Mesenteric fat pad (tissue), 1 donor: ENCODE results near the gene AP2A1. TPM values are rescaled to one million over a fixed set of nuclear protein-coding genes. Genes with fewer than 3 reads are reported as not detected.
"Not testable (repeated sequence)": the region's sequence is repeated elsewhere in the genome, so short reads cannot be mapped to it uniquely, and the experiment has no call there.

ENCODE experiments used
- DNase-seq: peaks from one replicate; pipeline ENCODE4 v3.0.0-alpha.2; 2020; ENCODE audit warnings: low spot score
- total RNA-seq: library from RNA; stranded (reverse); fragmentation: NEBNext Ultra II Directional; extraction: Animal tissue kit (Norgen Biotek cat#: 25700); gene quantifications from one replicate; pipeline ENCODE4 v1.2.1, GENCODE V29; 2021
- donor health status: DM: yes; HTN: yes; CAD: no.

AP2A1 gene
- total RNA-seq, 1 donor from 2014 or later = 96.4 TPM

GRCh38 chr19:49812452-49812996 lies 45.7 kb downstream of the AP2A1 start:
- no peak for DNase-seq

DNA sequence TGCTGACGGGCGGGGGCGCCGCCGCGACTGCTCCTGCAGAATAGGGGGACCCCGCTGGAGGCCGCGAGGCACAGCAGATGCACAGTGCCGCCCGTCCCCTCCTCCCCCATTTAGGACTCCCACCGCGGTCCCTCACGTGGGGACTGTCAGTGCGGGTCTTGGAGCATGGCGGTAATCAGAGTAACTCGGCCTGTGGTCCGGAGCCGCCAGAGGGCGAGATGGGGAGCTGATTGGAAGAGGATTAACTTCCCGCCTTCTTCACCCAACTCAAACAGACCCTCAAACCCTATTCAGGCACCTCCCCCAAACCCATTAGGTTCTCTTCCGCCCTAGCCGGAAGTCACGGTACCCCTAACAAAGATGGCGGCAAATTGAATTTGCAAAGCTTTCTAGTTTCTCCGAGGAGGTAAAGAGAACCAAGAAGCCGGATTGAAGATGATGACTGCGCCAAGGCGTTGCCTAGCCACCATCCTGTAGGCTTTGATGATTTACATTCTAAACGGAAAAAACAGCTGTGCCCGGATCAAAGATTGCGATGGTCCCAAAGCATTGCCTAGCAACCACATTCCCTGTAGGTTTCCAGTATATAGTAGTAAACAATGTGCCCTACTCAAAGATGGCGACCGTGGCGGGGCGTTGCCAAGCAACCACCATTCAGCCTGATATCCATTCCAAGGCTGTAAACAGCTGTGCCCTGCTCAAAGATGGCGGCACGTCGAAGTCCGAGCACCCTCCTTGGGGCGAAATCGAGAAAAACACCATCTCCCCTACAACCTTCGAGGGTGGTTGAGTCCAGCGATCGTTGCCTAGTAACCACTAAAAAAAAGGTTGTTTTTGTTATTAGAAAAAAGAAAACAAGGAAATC lies 46.4 kb downstream of the AP2A1 start, which contains the start of gene FUZ:
TSS of gene FUZ (minus strand) at position 296 of the 865 bp plus-strand sequence. CDS start at position 110, 186 bp downstream.
- peak; percentile 97 for DNase-seq

DNA sequence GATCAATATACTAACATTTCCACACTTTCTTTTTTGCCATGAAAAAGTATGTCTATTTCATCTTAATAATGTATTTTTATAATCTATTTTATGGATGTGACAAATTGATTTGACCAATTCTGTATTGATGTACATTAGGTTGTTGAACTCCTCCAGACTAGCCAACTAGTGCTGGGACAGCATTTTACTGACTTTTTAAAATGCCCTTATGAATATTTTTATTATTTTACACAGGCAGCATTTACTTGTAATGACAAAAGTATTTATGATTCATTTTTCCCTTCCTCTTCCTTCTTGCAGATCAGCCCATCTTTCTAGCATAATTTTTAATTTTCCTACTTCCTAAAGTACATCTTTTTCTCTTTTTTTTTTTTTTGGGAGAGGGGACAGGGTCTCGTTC lies 47.2 kb downstream of the AP2A1 start:
- DNase-seq = no peak

- DNase-seq = no peak
These were observed 49.8 kb downstream of the AP2A1 start for GRCh38 chr19:49816590-49816989.

DNA sequence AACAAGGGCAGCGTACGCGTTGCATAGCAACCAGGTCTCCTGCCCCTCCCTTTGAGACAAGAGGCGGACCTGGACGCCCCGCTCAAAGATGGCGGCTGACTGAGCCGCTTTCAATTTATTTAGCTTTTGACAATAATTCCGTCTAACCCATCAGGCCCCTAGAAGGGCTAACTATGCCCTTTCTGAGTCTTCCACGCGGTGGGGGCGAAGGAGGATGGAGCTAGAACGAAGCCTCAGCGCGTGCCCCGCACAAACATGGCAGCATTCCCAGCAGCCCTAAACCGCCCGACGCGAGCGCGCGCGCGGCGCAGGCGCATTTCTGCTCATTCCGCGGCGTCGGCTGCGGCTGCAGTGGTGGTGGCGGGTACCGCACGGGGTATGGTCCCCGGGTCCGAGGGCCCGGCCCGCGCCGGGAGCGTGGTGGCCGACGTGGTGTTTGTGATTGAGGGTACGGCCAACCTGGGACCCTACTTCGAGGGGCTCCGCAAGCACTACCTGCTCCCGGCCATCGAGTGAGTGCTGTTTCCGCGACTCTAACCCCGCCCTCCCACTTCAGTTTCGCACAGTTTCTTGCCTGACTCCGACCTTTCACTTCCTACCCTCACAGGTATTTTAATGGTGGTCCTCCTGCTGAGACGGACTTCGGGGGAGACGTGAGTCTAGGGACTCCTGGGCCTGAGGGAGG lies 51.3 kb downstream of the AP2A1 start, which contains the start of gene MED25:
TSS of gene MED25 (plus strand) at position 326 of the 685 bp plus-strand sequence. CDS start at position 379, 53 bp downstream.
- peak; percentile 96 for DNase-seq

GRCh38 chr19:49818649-49819370 lies 52.0 kb downstream of the AP2A1 start:
- no peak for DNase-seq

GRCh38 chr19:49819452-49820115 lies 52.8 kb downstream of the AP2A1 start:
- not testable (repeated sequence) for DNase-seq

DNA sequence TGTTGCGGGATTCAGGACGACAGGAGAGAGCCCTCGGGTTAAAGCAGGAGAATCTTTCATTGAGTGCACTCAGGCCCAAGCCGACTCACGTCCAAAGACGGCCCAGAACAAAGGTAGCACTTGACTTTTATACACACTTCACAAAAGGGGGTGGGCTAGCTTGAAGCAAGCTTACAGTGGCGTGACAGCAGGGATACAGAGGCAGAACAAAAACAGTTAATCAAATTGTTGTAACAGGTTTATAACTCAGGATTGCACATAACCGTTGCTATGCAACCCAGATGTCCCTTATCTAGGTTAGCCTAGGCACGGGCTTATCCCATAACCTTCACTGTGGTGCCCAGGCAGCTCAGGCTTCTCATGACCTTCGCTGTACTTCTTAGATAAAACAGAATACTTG lies 53.3 kb downstream of the AP2A1 start:
- DNase-seq = no peak

DNA sequence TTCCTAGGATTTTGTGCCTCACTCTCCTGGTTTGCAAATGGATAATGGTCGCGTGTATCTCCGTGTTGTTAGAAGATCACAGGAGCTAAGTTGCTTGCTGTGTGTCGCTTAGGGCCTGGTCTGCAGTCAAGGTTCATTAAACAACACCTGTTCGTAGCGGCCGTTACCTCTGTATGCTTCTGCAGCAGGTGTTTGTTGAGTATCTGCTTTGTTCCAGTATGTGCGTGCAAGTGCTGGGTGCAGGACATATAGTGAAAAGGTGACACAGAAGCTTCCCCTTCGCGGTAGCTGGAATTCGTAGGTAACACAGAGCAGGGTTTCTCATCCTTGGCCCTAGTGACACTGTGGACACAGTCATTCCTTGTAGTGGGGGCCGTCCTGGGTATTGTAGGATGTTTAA lies 56.7 kb downstream of the AP2A1 start:
- DNase-seq = no peak

GRCh38 chr19:49824662-49825061 lies 57.9 kb downstream of the AP2A1 start:
- no peak for DNase-seq

DNA sequence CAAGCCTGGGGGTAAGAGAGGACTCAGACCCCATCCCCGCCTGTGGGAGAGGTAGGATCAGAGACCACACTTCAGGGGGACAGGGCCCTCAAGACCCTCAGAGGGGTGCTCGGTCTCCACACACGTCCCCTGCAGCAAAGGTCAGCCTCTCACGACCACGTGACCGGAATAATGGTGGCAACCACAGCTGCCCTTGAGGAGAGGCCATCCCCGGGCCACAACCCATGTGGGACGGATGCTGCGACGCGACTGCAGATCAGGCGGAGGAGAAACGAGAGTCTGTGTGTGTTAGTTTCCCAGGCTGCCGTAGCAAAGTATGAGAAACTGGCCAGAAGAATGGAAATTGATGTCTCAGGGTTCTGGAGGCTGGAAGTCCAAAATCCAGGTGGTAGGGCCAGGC lies 60.2 kb downstream of the AP2A1 start:
- DNase-seq = no peak

DNA sequence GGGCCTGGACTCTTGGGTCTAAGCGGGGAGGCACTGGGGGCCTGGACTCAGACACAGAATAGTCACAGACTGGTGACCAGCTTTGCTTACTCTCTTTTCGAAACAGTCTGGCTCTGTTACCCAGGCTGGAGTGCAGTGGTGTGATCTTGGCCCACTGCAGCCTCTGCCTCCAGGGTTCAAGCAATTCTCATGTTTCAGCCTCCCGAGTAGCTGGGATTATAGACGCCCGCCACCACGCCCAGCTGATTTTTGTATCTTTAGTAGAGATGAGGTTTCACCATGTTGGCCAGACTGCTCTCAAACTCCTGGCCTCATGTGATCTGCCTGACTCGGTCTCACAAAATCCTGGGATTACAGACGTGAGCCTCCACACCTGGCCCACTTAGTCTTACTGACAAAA lies 62.4 kb downstream of the AP2A1 start:
- no peak for DNase-seq

GRCh38 chr19:49829721-49830120 lies 62.9 kb downstream of the AP2A1 start:
- no peak for DNase-seq

GRCh38 chr19:49830766-49831165 lies 64.0 kb downstream of the AP2A1 start:
- DNase-seq = no peak

DNA sequence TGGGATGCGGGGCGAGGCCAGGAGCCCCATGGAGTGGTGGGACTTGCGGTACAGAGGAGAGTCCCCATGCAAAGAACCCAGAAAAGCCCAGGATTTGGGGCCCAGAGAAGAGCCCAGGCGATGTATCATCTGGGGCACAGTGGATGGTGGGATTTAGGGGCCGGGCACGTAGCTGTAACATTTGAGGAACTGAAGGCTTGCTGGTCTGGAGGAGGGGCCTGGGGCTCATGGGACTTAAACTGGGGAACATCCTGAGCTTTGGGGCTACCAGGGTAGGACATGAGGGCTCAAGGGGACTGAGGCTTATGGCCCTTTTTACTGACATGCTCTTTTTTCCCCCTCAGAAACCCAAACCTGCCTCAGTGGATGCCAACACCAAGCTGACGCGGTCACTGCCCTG lies 64.8 kb downstream of the AP2A1 start:
- no peak for DNase-seq

GRCh38 chr19:49832556-49832955 lies 65.8 kb downstream of the AP2A1 start:
- DNase-seq = no peak

GRCh38 chr19:49833599-49833998 lies 66.8 kb downstream of the AP2A1 start:
- no peak for DNase-seq

GRCh38 chr19:49835562-49835961 lies 68.8 kb downstream of the AP2A1 start:
- DNase-seq = no peak

- DNase-seq = no peak
These were observed 69.6 kb downstream of the AP2A1 start for GRCh38 chr19:49836176-49837008.

- no peak for DNase-seq
These were observed 70.2 kb downstream of the AP2A1 start for GRCh38 chr19:49837009-49837310.
